ENCODE results near the gene STK39. TPM values are rescaled to one million over a fixed set of nuclear protein-coding genes. Genes with fewer than 3 reads are reported as not detected.

STK39 gene
- polyA plus RNA-seq, 1 donor from 2014 or later = 9.5 TPM

- Histone ChIP-seq H3K9me3 (ENCODE audit: low read length) (no peaks in the 10 kb centered on the region), H3K9me2 (ENCODE audit: insufficient read depth, low read length) (no peaks in the 10 kb centered on the region), H3K4me2 (ENCODE audit: low read length) (no peak overlapping the region), H3K9ac (ENCODE audit: low read length) (no peak overlapping the region), H3K36me3 (ENCODE audit: insufficient read depth, low read length) (no peaks in the 10 kb centered on the region), H3K4me3 (ENCODE audit: low read length) (no peak overlapping the region), H3K27ac (ENCODE audit: low read length) (no peak overlapping the region), H3K79me2 (replicated peaks; ENCODE audit: insufficient read depth, low read length) (no peaks in the 10 kb centered on the region), H4K20me1 (ENCODE audit: insufficient read depth) (no peaks in the 10 kb centered on the region), H3F3A (ENCODE audit: insufficient read depth, low read length, poor library complexity, severe bottlenecking) (no peaks in the 10 kb centered on the region), H3K27me3 (ENCODE audit: insufficient read depth, low read depth, low read length) (no peaks in the 10 kb centered on the region), H2AFZ (ENCODE audit: low read depth, low read length) (no peak overlapping the region)
- TF ChIP-seq POLR2AphosphoS5 (IDR thresholded peaks at IDR 0.05) (no peak), SMC3 (conservative IDR thresholded peaks at IDR 0.05; ENCODE audit: poor library complexity) (no peak), EZH2 (IDR thresholded peaks at IDR 0.05; ENCODE audit: borderline replicate concordance, insufficient read depth, low read length, poor library complexity, severe bottlenecking) (no peak), MXI1 (conservative IDR thresholded peaks at IDR 0.05; ENCODE audit: poor library complexity, severe bottlenecking) (no peak), TAF1 (IDR thresholded peaks at IDR 0.05; ENCODE audit: low read depth) (no peak), RAD21 (conservative IDR thresholded peaks at IDR 0.05) (no peak), EP300 (conservative IDR thresholded peaks at IDR 0.05; ENCODE audit: poor library complexity, severe bottlenecking) (no peak)
- TF ChIP-seq, protein P1, sequence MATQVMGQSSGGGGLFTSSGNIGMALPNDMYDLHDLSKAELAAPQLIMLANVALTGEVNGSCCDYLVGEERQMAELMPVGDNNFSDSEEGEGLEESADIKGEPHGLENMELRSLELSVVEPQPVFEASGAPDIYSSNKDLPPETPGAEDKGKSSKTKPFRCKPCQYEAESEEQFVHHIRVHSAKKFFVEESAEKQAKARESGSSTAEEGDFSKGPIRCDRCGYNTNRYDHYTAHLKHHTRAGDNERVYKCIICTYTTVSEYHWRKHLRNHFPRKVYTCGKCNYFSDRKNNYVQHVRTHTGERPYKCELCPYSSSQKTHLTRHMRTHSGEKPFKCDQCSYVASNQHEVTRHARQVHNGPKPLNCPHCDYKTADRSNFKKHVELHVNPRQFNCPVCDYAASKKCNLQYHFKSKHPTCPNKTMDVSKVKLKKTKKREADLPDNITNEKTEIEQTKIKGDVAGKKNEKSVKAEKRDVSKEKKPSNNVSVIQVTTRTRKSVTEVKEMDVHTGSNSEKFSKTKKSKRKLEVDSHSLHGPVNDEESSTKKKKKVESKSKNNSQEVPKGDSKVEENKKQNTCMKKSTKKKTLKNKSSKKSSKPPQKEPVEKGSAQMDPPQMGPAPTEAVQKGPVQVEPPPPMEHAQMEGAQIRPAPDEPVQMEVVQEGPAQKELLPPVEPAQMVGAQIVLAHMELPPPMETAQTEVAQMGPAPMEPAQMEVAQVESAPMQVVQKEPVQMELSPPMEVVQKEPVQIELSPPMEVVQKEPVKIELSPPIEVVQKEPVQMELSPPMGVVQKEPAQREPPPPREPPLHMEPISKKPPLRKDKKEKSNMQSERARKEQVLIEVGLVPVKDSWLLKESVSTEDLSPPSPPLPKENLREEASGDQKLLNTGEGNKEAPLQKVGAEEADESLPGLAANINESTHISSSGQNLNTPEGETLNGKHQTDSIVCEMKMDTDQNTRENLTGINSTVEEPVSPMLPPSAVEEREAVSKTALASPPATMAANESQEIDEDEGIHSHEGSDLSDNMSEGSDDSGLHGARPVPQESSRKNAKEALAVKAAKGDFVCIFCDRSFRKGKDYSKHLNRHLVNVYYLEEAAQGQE (IDR thresholded peaks at IDR 0.05; ENCODE audit: borderline replicate concordance) = no peak
- TF ChIP-seq, protein P2, sequence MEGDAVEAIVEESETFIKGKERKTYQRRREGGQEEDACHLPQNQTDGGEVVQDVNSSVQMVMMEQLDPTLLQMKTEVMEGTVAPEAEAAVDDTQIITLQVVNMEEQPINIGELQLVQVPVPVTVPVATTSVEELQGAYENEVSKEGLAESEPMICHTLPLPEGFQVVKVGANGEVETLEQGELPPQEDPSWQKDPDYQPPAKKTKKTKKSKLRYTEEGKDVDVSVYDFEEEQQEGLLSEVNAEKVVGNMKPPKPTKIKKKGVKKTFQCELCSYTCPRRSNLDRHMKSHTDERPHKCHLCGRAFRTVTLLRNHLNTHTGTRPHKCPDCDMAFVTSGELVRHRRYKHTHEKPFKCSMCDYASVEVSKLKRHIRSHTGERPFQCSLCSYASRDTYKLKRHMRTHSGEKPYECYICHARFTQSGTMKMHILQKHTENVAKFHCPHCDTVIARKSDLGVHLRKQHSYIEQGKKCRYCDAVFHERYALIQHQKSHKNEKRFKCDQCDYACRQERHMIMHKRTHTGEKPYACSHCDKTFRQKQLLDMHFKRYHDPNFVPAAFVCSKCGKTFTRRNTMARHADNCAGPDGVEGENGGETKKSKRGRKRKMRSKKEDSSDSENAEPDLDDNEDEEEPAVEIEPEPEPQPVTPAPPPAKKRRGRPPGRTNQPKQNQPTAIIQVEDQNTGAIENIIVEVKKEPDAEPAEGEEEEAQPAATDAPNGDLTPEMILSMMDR (IDR thresholded peaks at IDR 0.05; ENCODE audit: poor library complexity, severe bottlenecking) = no peak
Observed at GRCh38 chr2:168015274-168015953, 232.0 kb downstream of the STK39 start.

DNA sequence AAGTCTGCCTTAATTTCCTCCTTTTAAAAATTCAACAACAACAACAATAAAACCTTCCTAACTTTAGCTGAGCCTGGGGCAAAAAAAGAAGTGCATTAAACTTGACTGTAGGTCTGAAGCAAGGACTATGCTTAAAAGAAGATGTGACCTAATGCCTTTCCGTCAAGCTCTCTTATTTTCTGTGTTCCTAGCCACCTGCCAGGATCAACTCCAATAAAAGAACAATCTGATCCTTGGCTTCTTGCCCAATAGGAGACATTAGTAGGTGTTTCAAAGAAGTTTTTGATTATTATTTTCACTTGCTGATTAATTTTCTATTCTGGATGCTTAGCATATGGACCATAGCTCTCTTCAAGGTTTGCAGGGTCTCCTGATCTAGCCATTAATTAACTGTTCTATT lies 237.5 kb downstream of the STK39 start:
- H2AFZ ChIP-seq (ENCODE audit: low read depth, low read length) = no peak overlapping the region
- no peaks in the 10 kb centered on the region for H3K9me2 ChIP-seq (ENCODE audit: insufficient read depth, low read length)
- H3K27me3 ChIP-seq (ENCODE audit: insufficient read depth, low read depth, low read length) = no peaks in the 10 kb centered on the region
- TF ChIP-seq SMC3 (conservative IDR thresholded peaks at IDR 0.05; ENCODE audit: poor library complexity) (no peak), TAF1 (IDR thresholded peaks at IDR 0.05; ENCODE audit: low read depth) (no peak), EZH2 (IDR thresholded peaks at IDR 0.05; ENCODE audit: borderline replicate concordance, insufficient read depth, low read length, poor library complexity, severe bottlenecking) (no peak), POLR2AphosphoS5 (IDR thresholded peaks at IDR 0.05) (no peak), MXI1 (conservative IDR thresholded peaks at IDR 0.05; ENCODE audit: poor library complexity, severe bottlenecking) (no peak), EP300 (conservative IDR thresholded peaks at IDR 0.05; ENCODE audit: poor library complexity, severe bottlenecking) (no peak), RAD21 (conservative IDR thresholded peaks at IDR 0.05) (no peak)
- TF ChIP-seq, protein P1 (IDR thresholded peaks at IDR 0.05; ENCODE audit: borderline replicate concordance) = no peak
- TF ChIP-seq, protein P2 (IDR thresholded peaks at IDR 0.05; ENCODE audit: poor library complexity, severe bottlenecking) = no peak
- no peaks in the 10 kb centered on the region for H3K9me3 ChIP-seq (ENCODE audit: low read length)
- H4K20me1 ChIP-seq (ENCODE audit: insufficient read depth) = no peaks in the 10 kb centered on the region
- no peaks in the 10 kb centered on the region for H3F3A ChIP-seq (ENCODE audit: insufficient read depth, low read length, poor library complexity, severe bottlenecking)
- no peak overlapping the region for H3K4me3 ChIP-seq (ENCODE audit: low read length)
- H3K36me3 ChIP-seq (ENCODE audit: insufficient read depth, low read length) = no peaks in the 10 kb centered on the region
- H3K9ac ChIP-seq (ENCODE audit: low read length) = no peak overlapping the region
- no peak overlapping the region for H3K4me2 ChIP-seq (ENCODE audit: low read length)
- no peak overlapping the region for H3K27ac ChIP-seq (ENCODE audit: low read length)
- no peaks in the 10 kb centered on the region for H3K79me2 ChIP-seq (replicated peaks; ENCODE audit: insufficient read depth, low read length)
